ENCODE measurements around the gene PIRT.
"Not testable (repeated sequence)": the region's sequence is repeated elsewhere in the genome, so short reads cannot be mapped to it uniquely, and the experiment has no call there.

PIRT gene

DNA sequence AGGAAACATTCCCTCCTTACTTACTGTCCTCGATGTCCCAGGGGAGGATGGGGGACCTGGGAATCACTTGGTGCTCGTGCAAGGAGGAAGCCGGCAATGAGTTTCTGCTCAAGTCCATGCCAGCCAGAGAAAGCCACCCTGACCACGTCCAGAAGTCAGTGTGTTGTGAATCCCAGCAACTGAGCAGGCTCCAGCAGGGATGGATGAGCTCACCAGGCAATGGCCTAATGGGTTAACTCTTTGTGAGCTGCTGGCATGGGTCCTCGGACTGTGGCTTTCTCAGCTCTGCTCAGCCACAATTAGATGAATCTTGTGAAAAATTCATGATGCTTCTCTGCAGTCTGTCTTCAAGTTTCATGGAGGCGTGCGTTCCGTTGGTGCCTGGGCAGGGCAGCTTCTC lies at the start of gene PIRT:
Gene PIRT (minus strand): TSS at position 167 of the 400 bp plus-strand sequence. CDS start 12,442 bp downstream, outside the sequence.
- Mint-ChIP-seq H3K36me3 (no peaks in the 10 kb centered on the region), H3K4me3 (no peak within 1 kb of the TSS), H3K27me3 (no peaks in the 10 kb centered on the region), H3K4me1 (ENCODE audit: low read depth) (no peaks in the 10 kb centered on the region), H3K9me3 (ENCODE audit: low read depth) (no peaks in the 10 kb centered on the region), H3K27ac (no peak within 1 kb of the TSS)

DNA sequence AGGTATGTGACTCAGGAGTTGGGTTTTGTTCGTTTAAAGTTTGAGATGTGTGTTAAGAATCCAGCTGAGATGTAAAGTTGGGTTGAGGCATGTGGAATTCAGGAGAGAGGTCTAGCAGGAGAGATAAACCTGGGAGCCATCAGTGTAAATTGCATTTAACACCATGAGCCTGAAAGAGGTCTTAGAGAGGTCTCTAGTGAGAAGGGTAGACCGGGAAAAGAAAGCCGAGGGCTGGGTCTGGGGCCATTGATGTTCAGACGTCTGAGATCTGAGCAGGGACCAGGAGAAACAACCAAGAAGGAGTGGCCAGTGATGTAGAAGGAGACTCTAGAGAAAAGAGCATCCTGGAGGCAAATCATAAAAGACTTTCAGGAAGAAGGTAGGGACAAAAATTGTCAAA lies 44.1 kb upstream of the PIRT start:
- H3K4me1 Mint-ChIP-seq (ENCODE audit: low read depth), result no peaks in the 10 kb centered on the region
- H3K36me3 Mint-ChIP-seq, result no peaks in the 10 kb centered on the region
- H3K9me3 Mint-ChIP-seq (ENCODE audit: low read depth), result no peaks in the 10 kb centered on the region

DNA sequence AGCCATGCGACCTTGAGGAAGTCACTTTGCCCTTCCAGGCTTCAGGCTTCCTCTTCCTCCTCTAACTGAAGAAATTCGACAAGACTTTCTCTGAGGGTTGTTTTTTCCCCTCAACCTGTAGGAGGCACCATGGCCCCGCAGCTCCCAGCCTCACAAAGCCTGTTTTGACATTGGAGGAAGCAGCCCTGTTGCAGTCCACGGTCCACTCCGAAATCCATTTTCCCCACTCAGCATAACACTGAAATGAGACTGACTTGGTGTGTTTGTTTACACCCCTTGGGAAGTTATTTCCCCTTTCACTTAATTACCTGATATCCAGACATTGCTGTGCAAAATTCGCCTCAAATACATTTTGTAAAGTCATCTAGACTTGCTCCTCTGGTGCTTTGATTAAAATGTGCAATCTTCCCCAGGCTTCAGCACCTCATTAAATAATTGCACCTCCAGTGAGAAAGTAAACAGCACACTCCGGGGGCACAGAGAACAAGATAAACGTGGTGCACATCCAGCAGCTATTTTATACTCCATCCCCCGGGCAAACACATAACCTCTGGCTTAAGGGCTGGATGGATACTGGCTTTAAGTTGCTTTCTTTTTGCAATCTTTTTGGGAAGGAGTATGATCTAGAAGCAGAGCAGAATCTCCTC lies 41.4 kb upstream of the PIRT start:
- no peaks in the 10 kb centered on the region for H3K4me1 Mint-ChIP-seq (ENCODE audit: low read depth)
- H3K9me3 Mint-ChIP-seq (ENCODE audit: low read depth), result no peaks in the 10 kb centered on the region
- no peak overlapping the region for H3K27ac Mint-ChIP-seq

More for the DNA sequence above, 44.1 kb upstream of the PIRT start:
- H3K27me3 Mint-ChIP-seq, result peaks cover 8% of the 10 kb centered on the region
- no peak overlapping the region for H3K27ac Mint-ChIP-seq
- H3K4me3 Mint-ChIP-seq, result no peak overlapping the region

DNA sequence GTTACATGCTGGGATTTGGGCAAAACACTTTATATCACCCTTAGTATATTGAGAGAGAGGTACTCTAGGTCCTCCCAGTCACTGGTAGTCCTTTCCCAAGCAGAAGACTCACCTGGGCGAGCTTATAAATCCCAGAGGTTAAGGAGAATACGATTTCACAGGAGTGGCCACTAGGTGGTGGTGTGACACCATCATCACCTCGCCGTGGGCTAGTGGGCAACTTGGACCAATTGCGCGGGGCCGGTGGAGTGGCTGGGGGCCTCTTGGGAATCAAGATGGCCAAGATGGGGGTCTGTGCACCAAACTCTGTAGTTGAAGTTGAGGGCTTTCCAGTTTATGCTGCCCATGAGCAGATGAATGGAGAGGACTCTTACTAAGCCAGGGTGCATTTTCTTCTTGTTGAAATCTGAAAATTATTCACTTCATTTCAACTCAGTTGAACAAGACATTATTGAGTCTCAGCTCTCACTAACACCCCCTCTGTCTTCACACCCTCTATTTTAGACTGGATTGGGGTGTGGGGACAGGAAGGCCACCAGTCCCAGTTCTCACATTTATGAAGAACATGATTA lies 38.2 kb upstream of the PIRT start:
- Mint-ChIP-seq H3K36me3 (no peaks in the 10 kb centered on the region), H3K4me1 (ENCODE audit: low read depth) (no peaks in the 10 kb centered on the region), H3K4me3 (no peak overlapping the region), H3K27me3 (peaks cover 22% of the 10 kb centered on the region), H3K27ac (no peak overlapping the region), H3K9me3 (ENCODE audit: low read depth) (no peaks in the 10 kb centered on the region)

More for the DNA sequence above, 41.4 kb upstream of the PIRT start:
- Mint-ChIP-seq H3K27me3 (peaks cover 16% of the 10 kb centered on the region), H3K4me3 (no peak overlapping the region), H3K36me3 (no peaks in the 10 kb centered on the region)

DNA sequence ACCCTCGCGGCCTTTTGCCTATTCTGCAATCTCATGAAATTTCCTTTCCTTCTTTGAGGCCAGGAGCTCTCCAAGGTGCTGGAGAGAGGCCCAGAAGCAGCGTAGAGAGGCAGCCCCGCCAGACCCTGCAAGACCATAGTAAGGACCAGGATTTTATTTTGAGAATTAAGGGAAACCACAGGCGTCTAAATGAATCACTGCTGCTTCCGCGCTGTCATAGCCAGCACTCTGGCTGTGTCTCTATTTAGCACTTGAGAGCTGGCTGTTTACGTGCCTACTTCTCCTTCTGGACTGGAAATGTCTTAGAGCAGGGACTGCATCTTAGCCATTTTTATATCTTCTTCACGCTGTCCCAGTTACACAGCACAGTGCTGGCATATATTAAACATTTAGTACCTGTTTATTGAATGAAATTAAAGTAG lies 37.6 kb upstream of the PIRT start:
- no peaks in the 10 kb centered on the region for H3K9me3 Mint-ChIP-seq (ENCODE audit: low read depth)
- no peaks in the 10 kb centered on the region for H3K4me1 Mint-ChIP-seq (ENCODE audit: low read depth)
- no peak overlapping the region for H3K4me3 Mint-ChIP-seq
- H3K36me3 Mint-ChIP-seq, result no peaks in the 10 kb centered on the region
- peaks cover 22% of the 10 kb centered on the region for H3K27me3 Mint-ChIP-seq
- no peak overlapping the region for H3K27ac Mint-ChIP-seq

DNA sequence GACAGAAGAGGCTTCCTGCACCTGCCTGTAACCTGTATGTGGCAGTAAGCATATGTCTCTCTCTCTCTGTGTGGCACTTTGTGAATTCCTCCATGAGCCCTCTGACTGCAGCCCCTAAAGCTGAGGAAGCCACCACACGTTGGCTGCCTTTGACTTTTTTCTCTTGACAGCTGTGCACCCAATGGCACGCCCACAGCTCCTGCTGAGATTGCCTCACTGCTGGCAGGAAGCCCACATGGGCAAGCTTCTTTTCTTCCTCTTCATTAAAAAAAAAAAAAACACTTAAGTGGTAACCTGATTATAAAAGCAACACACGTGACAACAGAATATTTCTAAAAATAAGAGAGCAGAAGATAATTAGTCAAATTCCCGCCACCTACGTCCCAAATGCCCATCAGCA lies 34.0 kb upstream of the PIRT start:
- no peak overlapping the region for H3K27ac Mint-ChIP-seq
- H3K36me3 Mint-ChIP-seq, result peaks cover 2% of the 10 kb centered on the region
- no peaks in the 10 kb centered on the region for H3K4me1 Mint-ChIP-seq (ENCODE audit: low read depth)
- peaks cover 15% of the 10 kb centered on the region for H3K27me3 Mint-ChIP-seq
- peaks cover 7% of the 10 kb centered on the region for H3K9me3 Mint-ChIP-seq (ENCODE audit: low read depth)
- no peak overlapping the region for H3K4me3 Mint-ChIP-seq

DNA sequence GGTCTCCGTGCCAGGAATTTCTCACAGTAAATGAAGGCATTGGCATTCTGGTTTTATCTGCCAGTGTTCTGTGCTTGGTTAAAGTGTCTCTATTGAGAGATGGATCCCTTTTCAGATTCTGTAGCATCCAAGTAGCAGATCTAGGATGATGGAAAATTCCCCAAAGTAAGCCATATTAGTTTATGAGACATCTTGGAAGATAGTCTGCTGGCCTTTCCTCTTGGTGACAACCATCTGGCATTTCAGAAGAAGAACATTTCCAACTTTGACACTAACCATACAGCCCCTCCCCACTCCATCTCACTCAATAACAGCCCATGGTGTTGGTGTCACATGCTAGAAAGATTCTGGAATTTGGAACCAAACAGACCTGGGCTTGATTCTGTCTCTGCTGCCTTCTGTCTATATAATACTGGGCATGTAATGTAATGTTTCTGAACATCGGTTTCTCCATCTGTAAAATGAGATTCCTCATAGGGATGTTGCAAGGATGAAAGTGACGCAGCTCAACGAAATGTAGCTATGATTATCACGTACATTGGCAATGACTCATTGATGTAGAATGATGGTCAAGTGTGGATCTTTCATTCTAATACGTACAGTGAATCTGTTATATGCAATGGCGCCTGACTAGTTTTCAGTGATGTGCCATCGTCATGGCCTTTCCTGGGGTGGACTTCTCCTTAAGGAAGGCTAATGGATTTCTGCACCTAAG lies 32.6 kb upstream of the PIRT start:
- Mint-ChIP-seq H3K27ac (no peak overlapping the region), H3K4me3 (no peak overlapping the region)

DNA sequence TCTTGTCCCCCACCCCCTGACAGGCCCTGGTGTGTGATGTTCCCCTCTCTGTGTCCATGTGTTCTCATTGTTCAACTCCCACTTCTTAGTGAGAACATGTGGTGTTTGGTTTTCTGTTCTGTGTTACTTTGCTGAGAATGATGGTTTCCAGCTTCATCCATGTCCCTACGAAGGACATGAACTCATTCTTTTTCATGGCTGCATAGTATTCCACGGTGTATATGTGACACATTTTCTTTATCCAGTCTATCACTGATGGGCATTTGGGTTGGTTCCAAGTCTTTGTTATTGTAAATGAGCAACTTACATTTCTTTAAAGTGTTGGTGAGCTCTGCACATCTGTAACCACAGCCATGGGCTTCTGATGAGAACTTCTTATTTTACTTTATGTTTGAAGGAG lies 30.9 kb upstream of the PIRT start:
- not testable (repeated sequence) for H3K4me1 Mint-ChIP-seq (ENCODE audit: low read depth); H3K4me3 Mint-ChIP-seq; H3K36me3 Mint-ChIP-seq; H3K27ac Mint-ChIP-seq; H3K27me3 Mint-ChIP-seq; H3K9me3 Mint-ChIP-seq (ENCODE audit: low read depth)

More for the DNA sequence above, 32.6 kb upstream of the PIRT start:
- Mint-ChIP-seq H3K9me3 (ENCODE audit: low read depth) (peaks cover 7% of the 10 kb centered on the region), H3K27me3 (peaks cover 12% of the 10 kb centered on the region), H3K4me1 (ENCODE audit: low read depth) (no peaks in the 10 kb centered on the region), H3K36me3 (peaks cover 2% of the 10 kb centered on the region)

DNA sequence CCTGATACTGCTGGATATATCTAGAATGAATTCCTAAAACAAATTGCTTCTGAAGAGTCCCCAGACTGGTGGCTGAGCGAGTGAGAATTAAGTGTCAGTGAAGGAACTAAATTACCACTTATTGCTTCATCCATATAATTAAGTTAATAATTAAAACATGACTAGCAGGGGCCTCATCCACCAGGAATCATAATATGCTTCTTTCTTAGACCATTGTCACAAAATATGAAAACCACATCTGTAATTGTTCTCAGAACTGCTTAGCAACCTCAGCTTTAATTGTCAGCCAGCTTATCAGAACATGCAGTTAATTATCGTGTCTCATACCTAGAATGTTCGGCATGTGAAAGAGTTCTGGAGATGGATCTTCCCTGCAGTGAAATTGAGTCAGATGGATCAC lies 21.2 kb upstream of the PIRT start:
- no peaks in the 10 kb centered on the region for H3K36me3 Mint-ChIP-seq
- no peaks in the 10 kb centered on the region for H3K4me1 Mint-ChIP-seq (ENCODE audit: low read depth)
- no peaks in the 10 kb centered on the region for H3K9me3 Mint-ChIP-seq (ENCODE audit: low read depth)
- no peak overlapping the region for H3K4me3 Mint-ChIP-seq
- H3K27me3 Mint-ChIP-seq, result peaks cover 4% of the 10 kb centered on the region
- no peak overlapping the region for H3K27ac Mint-ChIP-seq

DNA sequence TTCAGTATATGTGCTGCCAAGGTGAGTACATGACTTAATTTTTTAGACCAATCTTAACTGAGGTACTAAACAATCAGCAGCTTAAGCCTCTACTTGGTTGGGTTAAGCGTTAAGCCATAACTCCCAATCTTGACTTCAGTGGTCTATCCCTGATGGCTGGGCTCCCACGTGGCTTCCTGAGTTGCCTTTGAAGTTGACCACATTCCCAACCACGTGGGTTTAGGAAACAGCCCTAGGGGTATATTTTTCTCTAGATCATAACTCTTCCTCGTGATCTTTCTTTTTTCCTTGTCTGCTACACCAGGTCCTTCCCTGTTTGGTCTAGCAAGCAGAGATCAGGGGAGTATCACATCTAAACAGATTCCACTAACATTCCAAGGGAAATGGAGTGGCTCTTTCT lies 20.1 kb upstream of the PIRT start:
- Mint-ChIP-seq H3K36me3 (no peaks in the 10 kb centered on the region), H3K4me1 (ENCODE audit: low read depth) (no peaks in the 10 kb centered on the region), H3K9me3 (ENCODE audit: low read depth) (no peaks in the 10 kb centered on the region), H3K27ac (no peak overlapping the region), H3K27me3 (peaks cover 2% of the 10 kb centered on the region), H3K4me3 (no peak overlapping the region)

DNA sequence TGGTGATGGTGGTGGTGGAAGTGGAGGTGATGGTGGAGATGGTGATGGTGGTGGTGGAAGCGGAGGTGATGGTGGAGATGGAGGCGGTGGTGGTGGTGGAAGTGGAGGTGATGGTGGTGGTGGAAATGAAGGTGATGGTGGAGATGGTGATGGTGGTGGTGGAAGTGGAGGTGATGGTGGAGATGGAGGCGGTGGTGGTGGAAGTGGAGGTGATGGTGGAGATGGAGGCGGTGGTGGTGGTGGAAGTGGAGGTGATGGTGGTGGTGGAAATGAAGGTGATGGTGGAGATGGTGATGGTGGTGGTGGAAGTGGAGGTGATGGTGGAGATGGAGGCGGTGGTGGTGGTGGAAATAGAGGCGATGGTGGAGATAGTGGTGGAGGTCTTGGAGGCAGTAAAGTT lies 8.7 kb upstream of the PIRT start:
- H3K27me3 Mint-ChIP-seq; H3K36me3 Mint-ChIP-seq; H3K9me3 Mint-ChIP-seq (ENCODE audit: low read depth); H3K4me3 Mint-ChIP-seq; H3K27ac Mint-ChIP-seq: not testable (repeated sequence)
- peaks cover 11% of the 10 kb centered on the region for H3K4me1 Mint-ChIP-seq (ENCODE audit: low read depth)

DNA sequence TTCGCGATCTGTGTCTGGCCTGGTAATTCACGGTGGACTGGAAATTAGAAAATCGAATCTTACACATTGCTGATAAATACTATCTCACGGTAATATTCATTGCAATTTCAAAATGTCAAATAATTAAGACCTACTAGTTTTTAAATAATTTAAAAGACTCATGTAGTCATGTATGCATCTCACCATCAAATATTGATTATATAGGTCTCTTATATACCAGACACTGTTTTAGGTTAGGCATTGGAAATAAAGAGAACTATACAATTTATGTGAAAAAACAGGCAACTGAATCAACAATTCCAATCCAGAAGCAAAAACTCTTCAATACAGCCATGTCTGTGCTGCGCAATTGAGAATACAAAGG lies 7.5 kb upstream of the PIRT start:
- no peaks in the 10 kb centered on the region for H3K36me3 Mint-ChIP-seq
- no peaks in the 10 kb centered on the region for H3K27me3 Mint-ChIP-seq
- no peaks in the 10 kb centered on the region for H3K9me3 Mint-ChIP-seq (ENCODE audit: low read depth)
- no peak overlapping the region for H3K27ac Mint-ChIP-seq
- H3K4me1 Mint-ChIP-seq (ENCODE audit: low read depth), result peaks cover 11% of the 10 kb centered on the region
- H3K4me3 Mint-ChIP-seq, result peak overlapping the region; percentile 81

DNA sequence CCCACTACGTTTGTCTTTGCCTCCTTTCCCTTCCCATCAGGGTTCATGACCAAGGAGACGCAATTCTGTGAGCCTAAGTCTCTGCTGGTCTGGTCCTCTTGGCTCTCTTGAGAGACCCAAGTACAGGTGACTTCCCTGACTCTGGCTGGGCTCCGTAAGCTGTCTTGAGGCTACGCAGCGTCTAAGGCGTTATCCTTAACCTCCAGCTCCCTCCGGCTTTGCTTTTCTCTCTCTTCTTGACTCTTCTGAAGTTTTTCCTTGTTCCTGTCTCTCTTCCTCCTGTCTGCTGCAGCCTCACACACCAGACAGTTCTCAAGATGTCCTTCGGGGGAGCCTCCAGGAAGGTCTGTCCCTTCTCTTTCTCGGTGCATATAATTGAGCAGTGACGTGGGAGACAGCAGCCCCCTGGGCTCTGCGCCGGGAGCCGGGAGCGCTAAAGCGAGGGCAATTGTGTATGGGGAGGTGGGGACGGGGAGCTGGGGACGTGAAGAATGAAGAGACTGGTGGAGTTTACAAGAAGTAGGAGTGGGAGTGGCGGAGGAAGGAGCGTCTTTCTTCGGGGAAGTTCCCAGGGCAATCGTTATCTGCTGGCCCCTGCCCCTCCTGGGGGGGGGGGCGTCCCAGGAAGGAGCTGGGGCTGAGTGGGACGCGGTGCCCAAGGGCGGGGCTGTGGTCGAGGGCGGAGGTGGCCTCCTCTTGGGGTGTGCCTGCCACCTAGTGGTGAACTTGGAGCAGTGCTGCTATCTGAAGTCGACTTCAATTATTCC lies 6.9 kb upstream of the PIRT start:
- Mint-ChIP-seq H3K27ac (no peak overlapping the region), H3K36me3 (no peaks in the 10 kb centered on the region), H3K9me3 (ENCODE audit: low read depth) (no peaks in the 10 kb centered on the region), H3K4me1 (ENCODE audit: low read depth) (peaks cover 11% of the 10 kb centered on the region), H3K27me3 (no peaks in the 10 kb centered on the region), H3K4me3 (peak overlapping the region; percentile 81)

DNA sequence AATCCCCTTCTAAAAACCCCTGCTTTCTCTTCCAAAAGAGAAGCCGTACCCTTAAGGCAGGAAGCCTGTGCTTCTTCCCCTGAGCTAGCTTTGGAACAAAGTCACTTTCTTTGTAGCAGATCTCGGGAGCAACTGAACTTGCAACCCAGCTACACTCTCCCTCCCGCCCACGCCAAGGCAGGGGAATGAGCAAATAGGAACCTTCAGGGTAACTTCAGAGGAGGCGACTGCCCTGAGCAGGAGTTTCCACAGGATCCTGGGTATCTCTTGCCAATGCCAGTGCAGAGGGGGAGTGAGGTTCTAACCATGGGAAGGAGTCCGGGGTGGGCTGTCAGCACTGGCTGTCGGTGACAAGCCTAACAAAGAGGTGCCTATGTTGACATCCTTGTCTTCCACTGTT lies 5.9 kb upstream of the PIRT start:
- H3K9me3 Mint-ChIP-seq (ENCODE audit: low read depth), result no peaks in the 10 kb centered on the region
- H3K27ac Mint-ChIP-seq, result no peak overlapping the region
- no peaks in the 10 kb centered on the region for H3K27me3 Mint-ChIP-seq
- H3K4me1 Mint-ChIP-seq (ENCODE audit: low read depth), result peaks cover 11% of the 10 kb centered on the region
- H3K36me3 Mint-ChIP-seq, result no peaks in the 10 kb centered on the region
- H3K4me3 Mint-ChIP-seq, result peak overlapping the region; percentile 52

DNA sequence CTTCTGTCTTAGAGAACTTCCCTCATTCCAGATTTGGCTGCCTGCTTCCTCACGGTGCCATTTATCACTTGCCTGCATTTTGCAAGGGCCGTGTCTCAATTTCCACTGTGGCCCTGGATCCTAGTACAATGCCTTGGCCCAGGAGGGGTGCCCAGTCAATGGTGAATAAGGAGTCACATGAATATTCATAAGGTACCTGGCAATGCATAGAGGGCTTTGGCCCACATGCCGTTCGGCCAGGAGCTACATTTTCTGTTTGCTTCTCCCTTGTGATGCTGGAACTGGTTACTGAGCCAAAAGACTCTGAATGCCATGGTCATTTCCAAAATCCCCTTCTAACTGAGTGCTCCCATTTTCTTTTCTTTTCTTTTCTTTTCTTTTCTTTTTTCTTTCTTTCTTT lies 4.8 kb upstream of the PIRT start:
- H3K9me3 Mint-ChIP-seq (ENCODE audit: low read depth), result no peaks in the 10 kb centered on the region
- H3K27me3 Mint-ChIP-seq, result no peaks in the 10 kb centered on the region
- H3K4me1 Mint-ChIP-seq (ENCODE audit: low read depth), result peaks cover 11% of the 10 kb centered on the region
- no peak overlapping the region for H3K4me3 Mint-ChIP-seq
- no peak overlapping the region for H3K27ac Mint-ChIP-seq
- no peaks in the 10 kb centered on the region for H3K36me3 Mint-ChIP-seq

Measured in activated naive CD8-positive, alpha-beta T cell (primary cell).